ENCODE data around the gene ANKRD34A. TPM values are rescaled to one million over a fixed set of nuclear protein-coding genes. Genes with fewer than 3 reads are reported as not detected.

The ANKRD34A gene
- total and polyA plus RNA-seq, 2 of the 8 experiments (the other 6 are each of a cell fraction or from before 2014, with no cell fraction given), result 0.15 to 0.20 TPM

DNA sequence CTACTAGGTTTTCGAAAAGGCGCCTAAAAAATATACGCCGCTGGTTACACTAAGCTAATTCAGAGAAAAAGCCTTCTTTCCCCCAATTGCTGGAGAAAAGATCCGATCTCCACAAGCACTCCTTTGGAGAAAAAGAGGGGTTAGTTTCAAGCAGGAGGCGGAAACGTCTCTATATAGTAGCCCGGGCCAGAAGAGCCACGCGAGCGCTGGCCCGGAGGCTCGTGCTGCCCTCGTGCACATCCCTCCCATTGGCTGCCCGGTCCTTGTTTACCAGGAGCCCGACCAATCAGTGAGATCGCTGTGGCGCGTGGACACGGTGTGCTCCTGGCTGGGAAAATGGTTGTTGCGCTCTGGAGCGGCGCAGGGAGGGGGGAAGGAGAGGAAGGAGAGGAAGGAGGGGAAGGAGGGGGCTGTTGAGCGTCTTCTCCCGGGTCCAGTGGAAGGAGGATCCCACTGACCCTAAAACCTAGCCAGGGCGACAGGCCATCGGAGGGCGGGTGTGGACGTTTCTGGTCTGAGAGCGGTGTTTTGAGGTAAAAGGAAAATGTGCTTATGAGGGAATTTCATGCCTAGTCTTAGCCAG is 32.1 kb upstream of the ANKRD34A start, which contains the start of gene TXNIP:
Gene TXNIP (minus strand): TSS at position 147 of the 583 bp plus-strand sequence. CDS start 313 bp downstream, outside the sequence.
- Histone ChIP-seq H3K79me1 (ENCODE audit: low read depth, low read length) (peaks cover 6% of the 10 kb centered on the region; the same call in 1 of the 2 replicates), H3K4me1 (replicated peaks in 1 of 4; ENCODE audit: control insufficient read depth in 3 of 4, insufficient read depth in 4 of 4, low read length in 3 of 4) (peaks cover 2 to 8% (median 6%) of the 10 kb centered on the region in 4 experiments; a peak in 4 of 7 replicates), H2BK12ac (ENCODE audit: low read depth, low read length) (peak within 1 kb of the TSS; percentile 98), H2BK20ac (ENCODE audit: low read length) (peak within 1 kb of the TSS; percentile 91), H3K9me3 (ENCODE audit: insufficient read depth in 2 of 2, low read depth in 1 of 2, low read length in 1 of 2) (no peaks in the 10 kb centered on the region), H3K23ac (ENCODE audit: insufficient read length) (no peak within 1 kb of the TSS), H3K14ac (ENCODE audit: insufficient read length) (no peak within 1 kb of the TSS), H3K79me2 (ENCODE audit: control insufficient read depth in 1 of 2, insufficient read depth in 2 of 2, low read length in 2 of 2) (peaks cover 4 to 27% of the 10 kb centered on the region in 2 experiments; a peak in 3 of 4 replicates), H3K36me3 (ENCODE audit: control insufficient read depth in 2 of 4, insufficient read depth in 4 of 4, low read length in 3 of 4) (peaks cover 17 to 35% (median 25%) of the 10 kb centered on the region in 4 experiments), H3K27ac (ENCODE audit: low read depth, low read length) (peak within 1 kb of the TSS; percentile 65), H3K23me2 (ENCODE audit: low read depth, low read length) (peaks cover 9% of the 10 kb centered on the region), H3K4me2 (ENCODE audit: insufficient read depth in 1 of 2, low read depth in 2 of 2, low read length in 2 of 2) (peak within 1 kb of the TSS; percentile 83 to 96), H4K20me1 (replicated peaks in 1 of 2; ENCODE audit: control insufficient read depth in 1 of 2, insufficient read depth in 2 of 2, low read length in 2 of 2) (peaks cover 0 to 2% of the 10 kb centered on the region in 2 experiments), H4K8ac (ENCODE audit: extremely low read depth, insufficient read depth, low read length) (0 out of 2 replicates have a peak within 1 kb of the TSS, but pooled peaks have one; percentile 54), H3K4me3 (ENCODE audit: extremely low read depth in 1 of 4, insufficient read depth in 2 of 4, low read depth in 3 of 4, low read length in 4 of 4) (peak within 1 kb of the TSS; percentile 89 to 96 (median 93)), H3K27me3 (replicated peaks in 1 of 4; ENCODE audit: control insufficient read depth in 3 of 4, extremely low read depth in 1 of 4, insufficient read depth in 3 of 4, low read length in 3 of 4) (no peaks in the 10 kb centered on the region), H2AK5ac (ENCODE audit: low read depth, low read length) (peak within 1 kb of the TSS; percentile 6; the same call in 1 of the 2 replicates), H2BK5ac (ENCODE audit: low read depth, low read length) (peak within 1 kb of the TSS; percentile 66), H2BK15ac (ENCODE audit: low read length) (peak within 1 kb of the TSS; percentile 83), H2BK120ac (replicated peaks; ENCODE audit: low read depth, low read length) (no peak within 1 kb of the TSS), H2AFZ (ENCODE audit: low read length) (peak within 1 kb of the TSS; percentile 37; the same call in 1 of the 2 replicates), H3K4ac (replicated peaks; ENCODE audit: insufficient read length, low read depth, low read length) (peak within 1 kb of the TSS; percentile 3), H4K91ac (replicated peaks; ENCODE audit: insufficient read length, low read length) (peak within 1 kb of the TSS; percentile 16), H4K5ac (ENCODE audit: insufficient read length, low read depth, low read length) (peak within 1 kb of the TSS; percentile 28), H3K18ac (ENCODE audit: extremely low read depth, low read length) (peak within 1 kb of the TSS; percentile 76), H3K9ac (replicated peaks in 1 of 4; ENCODE audit: extremely low read depth in 1 of 4, low read depth in 3 of 4, low read length in 3 of 4) (peak within 1 kb of the TSS; percentile 74 to 95 (median 86)), H3K56ac (replicated peaks; ENCODE audit: insufficient read length, low read depth, low read length) (peak within 1 kb of the TSS; percentile 3)
- ChIA-PET POLR2A (ENCODE audit: partially characterized antibody) (interaction anchor here (0.8 to 13.4 kb wide), 17 partner anchors 9 to 138 kb away, joined by 3 to 218 read pairs (median 4); partner anchors contain the start of genes ANKRD34A, LIX1L, PEX11B and PIAS3), CTCF (ENCODE audit: partially characterized antibody) (interaction anchor here (1.2 to 12.6 kb wide), 4 partner anchors 11 to 21 kb away, joined by 5 to 93 read pairs (median 12); no protein-coding TSS in a partner anchor)
- 3% methylated on average over 29 of the region's 30 CpGs; no CpG with 5 or more reads in 1 of the 2 experiments for WGBS, 2 experiments (ENCODE audit: extremely low coverage in 1 of 2, insufficient coverage in 1 of 2, insufficient read length in 1 of 2, insufficient replicate concordance in 2 of 2, low coverage in 1 of 2, low lambda C conversion rate in 2 of 2, missing lambda C conversion rate in 1 of 2)
- FAIRE-seq (no peak), DNase-seq (ENCODE audit: low read depth in 1 of 2, low spot score in 2 of 2) (peak; percentile 76 to 86)
- peak; percentile 94 for TF ChIP-seq TAF7 (optimal IDR thresholded peaks at IDR 0.05; ENCODE audit: borderline replicate concordance, low read depth, low read length)
- peak; percentile 97 for TF ChIP-seq TBP (IDR thresholded peaks at IDR 0.05; ENCODE audit: low read depth, low read length)
- peak; percentile 82 for TF ChIP-seq YY1 (IDR thresholded peaks at IDR 0.05; ENCODE audit: low read depth, low read length)
- peak; percentile 58 for TF ChIP-seq PHF8 (conservative IDR thresholded peaks at IDR 0.05; ENCODE audit: low read depth, low read length)
- peak; percentile 84 for TF ChIP-seq CHD2 (IDR thresholded peaks at IDR 0.05; ENCODE audit: low read length)
- peak; percentile 86 for TF ChIP-seq GTF2F1 (IDR thresholded peaks at IDR 0.05; ENCODE audit: borderline replicate concordance, low read depth, low read length)
- TF ChIP-seq, protein P1, sequence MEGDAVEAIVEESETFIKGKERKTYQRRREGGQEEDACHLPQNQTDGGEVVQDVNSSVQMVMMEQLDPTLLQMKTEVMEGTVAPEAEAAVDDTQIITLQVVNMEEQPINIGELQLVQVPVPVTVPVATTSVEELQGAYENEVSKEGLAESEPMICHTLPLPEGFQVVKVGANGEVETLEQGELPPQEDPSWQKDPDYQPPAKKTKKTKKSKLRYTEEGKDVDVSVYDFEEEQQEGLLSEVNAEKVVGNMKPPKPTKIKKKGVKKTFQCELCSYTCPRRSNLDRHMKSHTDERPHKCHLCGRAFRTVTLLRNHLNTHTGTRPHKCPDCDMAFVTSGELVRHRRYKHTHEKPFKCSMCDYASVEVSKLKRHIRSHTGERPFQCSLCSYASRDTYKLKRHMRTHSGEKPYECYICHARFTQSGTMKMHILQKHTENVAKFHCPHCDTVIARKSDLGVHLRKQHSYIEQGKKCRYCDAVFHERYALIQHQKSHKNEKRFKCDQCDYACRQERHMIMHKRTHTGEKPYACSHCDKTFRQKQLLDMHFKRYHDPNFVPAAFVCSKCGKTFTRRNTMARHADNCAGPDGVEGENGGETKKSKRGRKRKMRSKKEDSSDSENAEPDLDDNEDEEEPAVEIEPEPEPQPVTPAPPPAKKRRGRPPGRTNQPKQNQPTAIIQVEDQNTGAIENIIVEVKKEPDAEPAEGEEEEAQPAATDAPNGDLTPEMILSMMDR (IDR thresholded peaks at IDR 0.05; ENCODE audit: control extremely low read depth in 1 of 3, insufficient read depth in 1 of 3, low read depth in 1 of 3, low read length in 3 of 3), result no peak
- TF ChIP-seq SP2 (IDR thresholded peaks at IDR 0.05; ENCODE audit: low read length), result no peak
- peak; percentile 96 for TF ChIP-seq SP1 (IDR thresholded peaks at IDR 0.05; ENCODE audit: low read depth, low read length)
- peak; percentile 89 to 90 for TF ChIP-seq POLR2A (IDR thresholded peaks at IDR 0.05; ENCODE audit: control extremely low read depth in 1 of 2, low read depth in 2 of 2, low read length in 2 of 2)

All from H1 (cell line).